ENCODE results near the gene CALHM1.

CALHM1 gene

DNA sequence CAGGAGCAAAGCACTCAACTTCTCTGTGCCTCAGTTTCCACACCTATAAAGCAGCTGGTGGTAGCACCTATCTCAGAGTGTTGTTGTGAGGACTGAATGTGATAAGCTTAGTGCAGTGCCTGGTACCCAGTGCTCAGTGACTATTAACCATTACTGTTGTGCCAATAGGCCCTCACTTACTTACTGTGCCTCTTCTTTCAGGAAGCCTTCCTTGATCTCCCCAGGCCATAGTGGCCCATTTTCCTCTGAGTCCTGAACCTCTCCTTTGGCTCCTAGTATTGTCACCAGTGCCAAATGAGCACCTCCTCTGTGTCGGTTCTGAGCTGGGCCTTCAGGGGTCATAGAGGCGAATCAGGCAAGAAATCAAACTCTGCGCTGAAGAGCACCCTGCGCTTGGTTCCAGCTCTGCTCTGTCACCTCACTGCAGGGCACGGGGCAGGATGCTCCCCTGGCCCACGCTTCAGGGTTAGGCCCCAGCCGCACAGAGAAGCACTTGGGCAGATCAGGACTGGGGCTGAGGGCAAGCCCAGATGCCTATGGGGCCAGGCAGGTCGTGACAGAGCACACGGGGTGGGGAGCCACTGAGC, 2.5 kb downstream of the CALHM1 start:
- DNase-seq = no peak

GRCh38 chr10:103455235-103455634, 3.5 kb downstream of the CALHM1 start:
- no peak for DNase-seq

- DNase-seq = no peak
These were observed 4.7 kb downstream of the CALHM1 start for GRCh38 chr10:103454026-103454425.

DNA sequence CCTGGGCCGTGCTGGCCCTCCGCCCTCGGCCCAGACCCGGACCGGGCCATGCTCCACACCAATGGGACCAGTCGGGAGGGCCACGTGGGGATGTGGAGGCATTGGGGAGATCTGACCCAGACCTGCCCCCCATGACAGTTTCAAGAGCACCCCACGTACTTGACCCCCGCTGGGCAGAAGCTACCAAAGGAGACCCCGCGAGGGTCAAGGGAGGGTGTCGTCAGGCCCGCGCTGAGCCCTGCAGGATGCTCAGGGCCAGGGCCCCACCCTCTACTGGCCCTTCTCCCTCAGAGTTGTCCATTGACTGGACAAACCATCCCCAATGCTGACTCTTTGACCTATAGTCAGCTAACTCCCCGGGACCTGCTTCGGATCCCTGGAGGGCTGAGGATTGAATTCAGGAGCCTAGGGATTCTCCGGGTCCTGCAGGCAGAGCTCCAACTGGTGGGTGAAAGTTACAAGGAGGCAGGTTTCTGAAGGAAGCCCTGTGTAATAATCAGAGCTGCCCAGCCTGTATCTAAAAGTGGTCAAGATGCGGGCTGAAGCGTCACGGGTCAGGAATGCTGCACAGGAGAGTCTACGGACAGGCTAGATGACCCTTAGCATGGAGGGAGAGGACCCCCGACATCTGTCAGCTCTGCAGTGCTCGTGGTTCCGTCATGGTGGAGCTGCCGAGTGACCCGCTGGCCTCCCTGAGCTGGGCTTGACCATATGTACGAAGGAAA, 6.0 kb downstream of the CALHM1 start:
- DNase-seq = no peak

- DNase-seq = peak in 44 of 58 donors; percentile 7 to 71 (median 28)
These were observed 6.7 kb downstream of the CALHM1 start, which contains the start of gene CALHM2 for GRCh38 chr10:103451831-103452505. Gene CALHM2, minus strand, starts transcription at chr10:103452370. Its CDS starts 2,429 bp downstream, at chr10:103449941.

DNA sequence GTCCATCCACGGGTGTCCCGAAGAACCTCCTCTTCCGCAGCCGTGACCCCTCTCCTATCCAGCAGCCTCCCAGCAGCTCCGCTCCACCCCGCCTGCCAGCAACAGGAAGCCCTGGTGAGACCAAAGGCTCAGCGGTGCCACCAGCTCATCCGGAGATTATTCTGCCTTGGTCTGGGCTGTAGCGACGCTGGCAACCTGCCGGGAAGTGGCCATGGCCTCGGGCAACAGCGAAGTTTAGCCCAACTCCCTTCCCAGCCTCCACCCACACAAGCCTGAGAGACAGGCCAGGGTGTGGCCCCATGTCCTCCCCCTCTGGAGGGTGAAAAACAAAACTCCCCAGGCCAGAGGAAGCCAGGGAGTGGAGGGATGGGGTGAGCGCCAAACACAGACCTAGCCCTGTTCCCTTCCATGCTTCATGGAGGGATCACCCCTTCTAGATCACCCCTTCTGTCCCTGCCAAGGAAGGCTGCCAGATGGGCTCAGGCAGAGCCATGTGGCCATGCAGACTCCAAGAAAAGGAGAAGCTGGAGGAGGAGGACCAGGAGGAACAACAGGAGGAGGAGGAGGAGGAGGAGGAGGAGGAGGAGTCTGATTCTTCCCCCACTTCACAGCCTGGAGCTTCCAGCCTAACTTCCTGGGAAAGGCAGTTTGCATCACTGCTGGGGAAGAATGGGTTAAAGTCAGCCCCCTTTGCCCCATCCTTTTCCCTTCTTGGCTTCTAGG, 7.4 kb downstream of the CALHM1 start:
- DNase-seq = peak in 10 of 58 donors; percentile 20 to 52 (median 36)

DNA sequence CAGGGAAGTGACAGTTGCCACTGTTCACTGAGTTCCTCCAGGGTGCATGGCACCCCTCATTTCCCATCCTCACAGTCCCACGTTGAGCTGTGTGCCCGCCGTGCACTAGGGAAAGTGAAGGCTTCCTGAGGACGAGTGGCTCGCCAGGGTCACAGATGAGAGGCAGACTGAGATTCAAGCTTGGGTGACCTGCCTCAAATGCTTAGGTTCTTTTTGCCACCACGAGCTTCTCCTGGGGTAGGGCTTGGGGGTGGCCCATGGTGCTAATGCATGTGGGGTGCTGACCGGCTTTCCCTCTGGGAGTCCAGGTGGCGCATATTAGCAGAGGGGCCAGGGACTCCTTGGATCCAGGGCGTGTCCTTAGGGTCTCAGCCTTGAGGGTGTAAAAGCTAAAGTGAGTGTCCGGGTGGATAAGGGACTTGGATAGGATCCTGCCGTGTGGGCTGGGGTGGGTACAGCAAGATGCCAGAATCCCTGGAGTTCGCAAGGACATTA, 8.5 kb downstream of the CALHM1 start:
- no peak for DNase-seq

- DNase-seq = no peak
These were observed 9.2 kb downstream of the CALHM1 start for GRCh38 chr10:103449208-103450144.

- DNase-seq = no peak
These were observed 10.0 kb downstream of the CALHM1 start for GRCh38 chr10:103448746-103449145.

GRCh38 chr10:103447187-103447586, 11.5 kb downstream of the CALHM1 start:
- no peak for DNase-seq

DNA sequence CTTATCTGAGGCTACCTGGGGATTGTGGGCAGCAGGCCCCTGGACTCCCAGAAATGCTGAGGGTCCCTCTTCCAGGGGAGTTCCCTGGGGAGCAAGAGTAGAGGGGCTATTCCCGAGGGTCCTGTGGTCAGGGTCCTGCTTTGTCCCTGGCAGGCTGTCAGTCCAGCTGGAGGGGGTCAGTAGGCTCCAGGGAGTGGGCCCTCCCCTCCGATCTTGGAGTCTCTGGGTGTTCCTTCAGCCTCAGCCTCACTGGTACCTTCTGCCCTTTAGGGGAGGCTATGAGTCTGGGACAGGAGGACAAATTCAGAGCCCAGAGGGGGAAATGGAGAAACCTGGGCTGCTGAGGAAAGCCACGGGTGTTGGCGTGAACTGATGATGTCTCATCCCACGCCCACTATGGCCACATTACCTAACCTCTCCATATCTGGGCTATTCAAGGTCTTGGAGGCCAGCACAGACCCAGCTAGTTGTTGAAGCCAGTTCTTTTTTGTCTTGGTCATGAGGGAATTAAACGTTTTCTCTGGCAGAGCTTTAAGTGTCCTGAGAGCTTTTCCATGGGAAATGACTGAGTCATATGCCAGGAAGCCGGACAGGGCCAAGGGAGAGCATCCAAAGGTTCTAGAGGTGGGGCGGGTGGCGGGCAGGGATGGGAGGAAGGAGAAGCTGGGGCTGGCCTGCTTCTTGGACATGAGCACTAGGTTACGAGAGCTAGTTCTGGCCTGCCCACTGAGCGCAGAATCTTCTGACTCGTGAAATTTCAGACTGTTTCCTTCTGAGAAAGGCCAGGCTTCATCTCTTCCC, 12.7 kb downstream of the CALHM1 start:
- peak in 3 of 58 donors; percentile 4 to 55 (median 49) for DNase-seq

DNA sequence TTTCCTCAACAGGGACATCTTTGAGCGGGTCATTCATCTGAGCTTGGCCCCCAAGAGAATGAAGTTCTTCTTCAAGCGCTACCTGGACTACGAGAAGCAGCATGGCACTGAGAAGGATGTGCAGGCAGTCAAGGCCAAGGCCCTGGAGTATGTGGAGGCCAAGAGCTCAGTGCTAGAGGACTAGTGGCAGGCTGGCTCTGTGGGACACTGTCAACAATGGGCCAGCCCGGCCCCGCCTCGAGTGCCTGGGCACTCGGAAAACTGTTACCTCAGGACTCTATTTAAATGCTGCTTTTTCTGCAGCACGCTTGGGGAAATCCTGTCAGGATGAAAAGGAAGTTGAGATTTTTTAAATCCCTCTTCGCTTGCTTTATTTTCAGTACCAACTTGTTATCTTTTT, 13.3 kb downstream of the CALHM1 start:
- no peak for DNase-seq

GRCh38 chr10:103444478-103444877, 14.2 kb downstream of the CALHM1 start:
- DNase-seq = no peak

DNA sequence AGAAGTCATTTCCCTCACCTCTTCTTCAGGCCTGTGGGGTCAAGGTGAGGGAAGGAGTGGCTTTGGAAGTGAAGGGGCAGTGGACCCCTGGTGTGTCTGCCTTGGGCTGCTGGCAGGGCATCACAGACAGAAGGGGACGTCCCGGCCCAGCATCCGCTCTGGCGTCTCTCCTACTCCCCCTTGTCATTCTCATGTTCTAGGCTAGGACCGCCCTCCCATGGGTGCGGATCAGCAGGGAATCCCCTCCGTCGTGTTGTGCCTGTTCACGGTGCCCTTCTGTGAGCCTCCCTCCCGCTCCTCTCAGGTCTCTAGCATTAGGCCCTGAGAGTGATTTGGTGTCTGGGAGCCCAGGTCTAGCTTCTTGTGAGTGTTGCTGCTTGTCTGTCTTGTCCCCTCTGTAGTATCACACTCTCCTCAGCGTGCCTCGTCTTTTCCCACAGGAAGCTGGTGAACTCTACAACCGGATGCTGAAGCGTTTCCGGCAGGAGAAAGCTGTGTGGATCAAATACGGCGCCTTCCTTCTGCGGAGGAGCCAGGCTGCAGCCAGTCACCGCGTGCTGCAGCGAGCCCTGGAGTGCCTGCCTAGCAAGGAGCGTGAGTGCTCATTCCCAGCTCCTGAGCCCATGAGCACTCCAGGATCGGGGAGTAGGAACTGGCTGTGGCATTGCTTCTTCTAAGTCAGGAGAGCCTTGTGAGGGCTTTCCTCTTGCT, 15.1 kb downstream of the CALHM1 start:
- DNase-seq = no peak

DNA sequence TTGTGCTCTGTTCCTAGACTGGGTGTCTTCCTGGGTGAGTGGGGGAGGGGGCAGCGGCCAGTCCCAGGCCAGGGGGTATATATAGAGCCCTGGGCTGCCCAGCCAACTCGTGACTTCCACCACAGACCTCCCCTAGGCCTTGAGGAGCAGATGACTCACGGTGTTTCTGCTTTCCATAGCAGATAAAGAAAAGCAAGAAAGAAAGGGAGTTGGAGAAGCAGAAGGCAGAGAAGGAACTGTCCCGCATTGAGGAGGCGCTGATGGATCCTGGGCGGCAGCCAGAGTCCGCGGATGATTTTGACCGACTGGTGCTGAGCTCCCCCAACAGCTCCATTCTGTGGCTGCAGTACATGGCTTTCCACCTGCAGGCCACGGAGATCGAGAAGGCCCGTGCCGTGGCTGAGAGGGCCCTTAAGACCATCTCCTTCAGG, 16.7 kb downstream of the CALHM1 start:
- peak in 10 of 58 donors; percentile 7 to 30 (median 18) for DNase-seq

DNA sequence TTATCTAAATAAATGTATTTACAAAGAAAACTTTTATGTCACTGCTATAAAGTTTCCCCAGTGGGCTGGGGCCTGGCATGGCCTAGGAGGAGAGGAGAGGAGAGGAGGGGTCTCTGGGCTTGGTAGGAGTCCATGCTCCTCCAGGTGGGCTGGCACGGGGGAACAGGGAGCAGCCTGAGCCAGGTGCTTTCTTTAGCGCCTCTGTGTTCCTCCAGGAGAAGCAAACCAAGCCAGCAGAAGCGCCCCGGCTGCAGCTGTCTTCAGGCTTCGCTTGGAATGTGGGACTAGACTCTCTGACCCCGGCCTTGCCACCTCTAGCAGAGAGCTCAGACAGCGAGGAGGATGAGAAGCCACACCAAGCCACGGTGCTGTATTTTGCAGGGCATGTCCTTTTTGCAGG, 17.1 kb downstream of the CALHM1 start:
- DNase-seq = no peak

DNA sequence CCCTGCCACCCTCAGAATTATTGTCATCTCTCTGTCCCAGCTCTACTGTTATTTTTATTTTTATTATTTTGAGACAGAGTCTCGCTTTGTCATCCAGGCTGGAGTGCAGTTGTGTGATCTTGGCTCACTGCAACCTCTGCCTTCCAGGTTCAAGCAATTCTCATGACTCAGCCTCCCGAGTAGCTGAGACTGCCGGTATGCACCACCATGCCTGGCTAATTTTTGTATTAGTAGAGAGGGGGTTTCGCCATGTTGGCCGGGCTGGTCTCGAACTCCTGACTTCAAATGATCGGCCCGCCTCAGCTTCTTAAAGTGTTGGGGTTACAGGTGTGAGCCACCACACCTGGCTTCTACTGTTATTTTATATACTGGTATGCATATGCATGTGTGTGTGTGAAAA, 17.5 kb downstream of the CALHM1 start:
- DNase-seq = no peak

DNA sequence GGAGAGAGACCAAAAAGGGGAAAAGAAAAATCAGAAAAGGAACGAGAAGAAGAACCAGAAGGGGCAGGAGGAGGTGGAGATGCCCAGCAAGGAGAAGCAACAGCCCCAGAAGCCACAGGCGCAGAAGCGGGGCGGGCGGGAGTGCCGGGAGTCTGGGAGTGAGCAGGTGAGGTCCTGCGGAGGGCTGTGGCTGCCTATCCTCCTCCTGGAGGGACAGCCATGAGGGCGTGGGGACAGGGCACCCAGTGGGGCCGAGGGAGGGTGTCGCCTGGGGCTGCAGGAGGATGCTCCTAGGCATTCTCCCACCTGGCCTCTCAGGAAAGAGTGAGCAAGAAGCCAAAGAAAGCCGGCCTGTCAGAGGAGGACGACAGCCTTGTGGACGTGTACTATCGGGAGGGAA, 18.3 kb downstream of the CALHM1 start:
- no peak for DNase-seq

GRCh38 chr10:103439776-103440175, 18.9 kb downstream of the CALHM1 start:
- DNase-seq = no peak

All from anterior cingulate cortex (tissue), 58 donors.